Measurements from ENCODE around the gene TRIM9.

GRCh38 chr14:50985859-50986331, 109.0 kb downstream of the TRIM9 start:
- TF ChIP-seq CTCF (conservative IDR thresholded peaks at IDR 0.05; ENCODE audit: low read length), result no peak
- TF ChIP-seq EZH2phosphoT487 (IDR thresholded peaks at IDR 0.05; ENCODE audit: borderline replicate concordance), result no peak
